Activated CD4-positive, alpha-beta T cell treated with anti-CD3 and anti-CD28 coated beads, Interleukin-2, amount 50 U/mL, for 16 hours (primary cell): ENCODE measurements around the gene ATP11A.

Experiments
- DNase-seq: peaks from one replicate; pipeline ENCODE4 v3.0.0-alpha.2; 2020

The ATP11A gene

DNA sequence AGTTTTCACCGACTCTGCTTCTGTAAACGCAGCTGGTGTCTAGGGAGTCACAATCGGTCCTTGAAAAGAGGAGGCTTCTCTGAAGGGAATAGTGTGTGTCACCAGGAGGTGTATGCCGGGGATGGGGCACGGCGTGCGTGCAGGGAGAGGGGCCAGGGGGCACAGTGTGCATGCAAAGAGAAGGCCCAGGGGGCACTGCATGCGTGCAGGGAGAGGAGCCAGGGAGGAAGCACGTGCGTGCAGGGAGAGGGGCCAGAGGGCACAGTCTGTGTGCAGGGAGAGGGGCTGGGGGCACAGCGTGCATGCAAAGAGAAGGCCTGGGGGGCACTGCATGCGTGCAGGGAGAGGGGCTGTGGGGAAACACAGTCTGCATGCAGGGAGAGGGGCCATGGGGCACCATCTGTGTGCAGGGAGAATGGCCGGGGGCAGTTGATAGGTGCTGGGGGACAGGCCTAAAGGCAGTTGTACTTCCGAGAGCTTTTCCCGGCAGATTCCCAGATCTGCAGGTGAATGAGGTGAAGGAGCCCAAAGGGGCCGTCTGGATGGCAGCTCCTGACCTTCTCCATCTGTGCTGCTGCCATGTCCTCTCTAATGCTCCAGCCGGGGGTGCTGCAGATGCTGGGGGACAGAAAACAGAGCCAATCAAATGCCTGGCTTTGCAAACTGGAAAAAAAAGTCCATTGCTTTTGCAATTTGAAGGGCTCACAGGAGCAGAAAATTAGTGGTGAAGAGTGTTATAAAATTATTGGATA, 36.4 kb downstream of the ATP11A start:
- no peak for DNase-seq

DNA sequence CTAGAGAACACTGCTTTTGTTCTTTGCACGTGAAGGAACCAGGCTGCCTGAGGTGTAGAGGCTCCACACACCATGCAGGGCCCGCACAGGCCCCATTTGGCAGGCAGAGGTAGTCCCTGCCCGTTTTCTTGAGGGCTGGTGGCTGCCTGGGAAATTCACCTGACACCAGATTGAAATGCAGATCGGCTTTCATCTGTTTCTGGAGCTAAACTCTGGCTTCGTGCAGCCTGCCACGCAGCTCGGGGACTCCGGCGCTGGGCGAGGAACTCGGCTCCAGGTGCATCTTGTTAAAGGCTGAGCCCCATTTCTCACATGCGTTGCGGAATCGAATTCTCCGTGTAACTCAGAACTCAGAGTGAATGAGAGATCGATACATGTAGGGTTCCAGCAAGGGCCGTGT, 37.7 kb downstream of the ATP11A start:
- no peak for DNase-seq

DNA sequence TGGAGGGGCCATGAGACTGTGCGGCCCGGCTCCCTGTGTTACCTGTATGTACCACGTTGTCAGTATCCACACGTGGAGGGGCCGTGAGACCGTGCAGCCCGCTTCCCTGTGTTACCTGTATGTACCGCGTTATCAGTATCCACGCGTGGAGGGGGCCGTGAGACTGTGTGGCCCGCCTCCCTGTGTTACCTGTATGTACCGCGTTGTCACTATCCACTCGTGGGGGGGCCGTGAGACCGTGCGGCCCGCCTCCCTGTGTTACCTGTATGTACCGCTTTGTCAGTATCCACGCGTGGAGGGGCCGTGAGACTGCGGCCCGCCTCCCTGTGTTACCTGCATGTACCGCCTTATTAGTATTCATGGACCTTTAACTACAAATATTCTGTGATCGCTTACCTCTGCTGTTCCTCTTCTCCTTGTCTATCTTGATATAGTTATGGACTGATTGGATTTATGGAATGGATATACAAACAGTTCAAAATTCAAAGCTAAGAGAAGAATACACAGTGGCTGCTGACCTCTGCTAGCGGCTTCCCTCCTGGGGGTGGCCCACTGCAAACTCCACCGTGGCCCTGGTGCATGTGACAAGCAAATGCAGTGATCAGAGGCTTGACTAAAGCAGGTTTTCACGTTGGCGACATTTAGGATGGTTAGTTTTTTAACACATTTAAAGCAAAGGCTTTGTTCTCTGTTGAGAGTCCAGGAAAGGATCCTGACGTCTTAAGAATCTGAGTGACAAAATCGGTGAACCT, 38.7 kb downstream of the ATP11A start:
- DNase-seq, result no peak

DNA sequence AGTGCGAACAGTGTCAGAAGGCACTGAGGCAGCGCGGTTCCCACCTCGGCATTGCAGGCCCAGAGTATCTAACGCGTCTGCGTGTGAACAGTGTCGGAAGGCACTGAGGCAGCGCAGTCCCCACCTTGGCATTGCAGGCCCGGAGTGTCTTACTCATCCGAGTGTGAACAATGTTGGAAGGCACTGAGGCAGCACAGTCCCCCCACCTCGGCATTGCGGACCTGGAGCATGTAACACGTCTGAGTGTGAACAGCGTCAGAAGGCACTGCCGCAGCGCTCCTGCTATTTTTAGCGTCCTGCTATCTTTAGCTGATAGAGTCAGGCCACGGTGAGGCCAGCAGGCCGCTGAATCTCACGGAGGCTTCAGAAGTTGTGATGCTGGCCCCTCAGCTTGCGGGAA, 39.6 kb downstream of the ATP11A start:
- DNase-seq, result no peak

DNA sequence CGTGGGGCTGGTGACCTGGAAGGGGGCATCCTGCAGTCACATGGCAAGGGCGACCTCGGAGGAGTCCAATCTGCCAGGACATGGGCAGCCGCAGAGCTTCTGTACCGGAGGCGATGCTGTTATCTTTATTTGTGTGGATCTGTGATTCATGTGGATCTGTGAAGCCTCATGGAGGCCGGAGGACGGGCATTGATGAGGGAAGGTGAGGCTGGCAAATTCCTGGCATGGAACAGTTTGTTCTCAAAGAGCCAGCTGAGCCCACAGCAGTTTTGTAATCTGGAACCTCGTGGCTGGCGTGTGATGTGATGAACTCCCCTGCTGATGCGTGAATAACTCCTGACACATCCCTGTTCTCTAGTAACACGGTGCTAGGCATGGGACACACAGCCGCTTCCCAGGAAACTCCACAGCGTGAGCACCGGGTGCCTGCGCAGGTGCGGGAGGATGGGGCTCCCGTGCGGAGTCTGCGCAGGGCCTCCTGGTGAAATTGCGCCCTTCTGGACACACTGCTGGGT, 40.4 kb downstream of the ATP11A start:
- DNase-seq, result no peak

DNA sequence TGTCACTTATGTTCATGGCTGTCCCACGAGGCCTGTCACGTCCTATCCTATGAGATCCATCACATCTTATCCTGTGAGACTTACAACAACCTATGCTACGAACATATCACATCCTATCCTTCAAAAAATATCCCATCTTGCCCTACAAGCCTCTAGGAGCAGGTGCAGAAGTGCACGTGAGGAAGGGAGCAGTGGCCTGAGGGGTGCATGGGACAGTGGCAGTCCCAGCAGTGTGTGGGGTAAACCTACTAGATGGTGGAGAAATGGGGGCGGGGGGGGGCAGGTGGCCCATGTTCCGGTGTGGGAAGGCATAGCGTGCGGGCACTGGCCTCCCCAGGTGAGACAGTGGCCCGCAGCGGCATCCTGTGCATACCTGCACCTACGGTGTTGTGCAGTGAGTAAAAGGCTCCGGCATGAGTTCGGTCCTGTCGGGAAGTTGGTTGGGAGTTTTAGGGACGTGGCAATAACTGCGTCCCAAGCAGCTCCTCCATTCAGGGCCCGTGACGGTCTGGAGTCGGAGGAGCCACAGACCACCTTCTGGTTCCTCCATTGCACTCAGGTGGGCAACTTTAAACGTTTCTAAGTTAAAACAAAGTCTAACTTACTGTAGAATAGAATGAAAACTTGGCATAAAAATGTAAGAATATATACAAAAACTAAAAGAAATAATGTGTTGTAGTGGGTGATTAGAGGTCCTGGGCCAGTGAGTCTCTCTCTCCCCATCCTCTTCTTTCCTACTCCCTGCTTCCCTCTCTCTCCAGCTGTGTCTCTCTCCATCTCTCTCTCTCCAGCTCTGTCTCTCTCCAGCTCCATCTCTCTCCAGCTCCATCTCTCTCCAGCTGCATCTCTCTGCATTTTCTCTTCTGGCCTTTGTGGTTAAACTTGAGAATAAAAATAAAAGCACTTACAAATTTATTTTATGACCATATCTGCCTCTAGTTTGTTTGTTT, 42.1 kb downstream of the ATP11A start:
- no peak for DNase-seq

DNA sequence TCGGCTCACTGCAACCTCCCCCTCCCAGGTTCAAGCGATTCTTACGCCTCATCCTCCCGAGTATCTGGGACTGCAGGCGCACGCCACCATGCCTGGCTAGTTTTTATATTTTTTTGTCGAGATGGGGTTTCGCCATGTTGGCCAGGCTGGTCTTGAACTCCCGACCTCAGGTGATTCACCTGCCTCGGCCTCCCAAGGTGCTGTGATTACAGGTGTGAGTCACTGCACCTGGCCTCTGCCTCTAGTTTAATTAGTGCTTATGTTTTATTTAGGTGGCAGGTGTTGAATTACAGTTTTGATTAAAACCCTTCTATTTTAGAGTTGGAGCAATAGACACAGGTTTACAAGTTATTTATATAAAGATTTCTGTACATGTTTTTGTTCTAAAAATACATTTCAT, 42.8 kb downstream of the ATP11A start:
- no peak for DNase-seq

DNA sequence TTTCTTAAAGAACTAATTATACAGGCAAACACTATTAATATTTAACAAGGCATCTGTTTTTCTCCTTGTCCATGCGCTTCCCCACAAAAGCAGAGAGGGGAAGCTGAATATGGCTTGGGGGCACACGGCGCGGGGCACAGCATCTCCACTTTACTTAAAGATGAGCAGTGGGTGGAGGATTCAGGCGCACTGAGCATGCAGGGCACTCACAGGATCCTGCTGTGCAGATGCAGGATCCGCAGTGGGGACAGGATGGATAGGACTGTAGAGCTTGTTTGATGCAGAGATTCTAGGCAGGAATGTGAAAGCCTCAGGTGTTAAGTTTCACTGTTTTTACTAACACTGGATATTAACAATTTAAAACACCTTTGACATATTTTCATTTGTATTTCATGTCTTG, 43.3 kb downstream of the ATP11A start:
- no peak for DNase-seq

DNA sequence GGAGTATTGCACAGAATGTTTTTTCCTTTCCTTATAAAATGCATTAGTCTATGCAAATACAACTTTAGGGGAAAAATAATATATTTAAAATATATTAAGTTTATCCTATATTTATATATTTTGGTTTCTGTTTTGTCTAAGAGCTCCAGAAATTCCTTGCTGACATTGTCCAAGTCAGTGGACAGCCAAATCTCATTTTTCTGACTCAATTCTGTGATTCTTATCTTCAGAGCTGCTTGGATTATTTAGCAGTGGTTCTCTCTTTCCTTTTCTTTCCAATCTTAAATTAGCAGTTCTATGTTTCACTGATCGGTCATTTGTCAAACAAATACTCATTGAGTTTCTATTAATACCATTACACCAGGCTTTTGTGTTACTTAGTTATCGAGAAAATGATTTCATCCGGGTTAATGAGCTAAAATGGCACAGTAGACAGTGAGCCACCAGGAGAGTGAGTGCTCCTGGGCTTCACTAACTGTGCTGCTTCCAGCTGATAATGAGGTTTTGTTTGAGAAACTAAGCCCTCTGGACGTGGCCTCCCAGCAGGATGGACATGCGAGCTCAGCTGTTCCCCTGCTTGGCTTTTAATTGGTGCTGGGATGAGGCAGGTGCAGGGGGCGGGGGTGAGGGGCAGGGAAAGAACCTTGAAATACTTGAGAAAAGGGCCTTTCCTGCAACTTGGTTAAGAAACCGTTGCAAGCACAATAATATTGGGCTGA, 44.0 kb downstream of the ATP11A start:
- no peak for DNase-seq

DNA sequence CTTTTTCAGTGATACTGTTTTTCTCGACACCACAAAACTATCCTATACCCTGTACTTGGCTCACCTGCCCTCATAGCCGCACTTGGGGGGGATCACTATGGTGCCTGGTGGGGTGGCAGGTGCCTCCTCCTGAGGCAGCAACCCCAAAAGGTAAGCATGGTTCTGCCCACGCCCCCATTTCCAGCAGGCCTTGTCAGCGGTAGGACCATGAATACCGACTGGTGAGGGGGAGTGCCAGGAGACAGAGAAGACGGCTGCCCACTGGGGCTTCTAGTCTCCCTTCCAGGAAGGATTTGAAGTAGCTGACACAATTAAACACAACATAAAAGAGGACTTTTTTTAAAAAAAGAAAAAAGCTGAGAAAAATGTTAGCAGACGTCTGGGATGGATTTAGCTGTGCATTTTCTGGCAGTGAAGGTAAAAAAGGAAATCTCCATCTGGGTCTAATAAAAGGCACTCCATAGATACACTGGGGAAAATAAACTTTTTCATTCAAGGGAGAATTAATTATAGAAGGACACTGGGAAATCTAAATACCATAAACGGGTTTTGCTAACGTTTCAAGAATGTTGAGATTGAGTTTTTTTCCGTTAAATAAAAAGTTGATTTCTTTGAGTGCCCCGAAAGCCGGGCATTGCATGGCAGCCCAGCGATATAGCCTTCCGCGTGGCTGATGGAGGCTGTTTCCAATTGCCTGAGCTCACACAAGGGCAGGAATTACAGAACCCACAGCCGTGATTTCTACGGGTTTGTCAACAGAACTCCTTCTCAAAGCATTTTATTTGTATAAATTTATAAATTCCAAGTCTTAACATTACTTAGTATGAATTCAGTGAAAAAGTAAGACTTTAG, 45.1 kb downstream of the ATP11A start:
- DNase-seq, result no peak

DNA sequence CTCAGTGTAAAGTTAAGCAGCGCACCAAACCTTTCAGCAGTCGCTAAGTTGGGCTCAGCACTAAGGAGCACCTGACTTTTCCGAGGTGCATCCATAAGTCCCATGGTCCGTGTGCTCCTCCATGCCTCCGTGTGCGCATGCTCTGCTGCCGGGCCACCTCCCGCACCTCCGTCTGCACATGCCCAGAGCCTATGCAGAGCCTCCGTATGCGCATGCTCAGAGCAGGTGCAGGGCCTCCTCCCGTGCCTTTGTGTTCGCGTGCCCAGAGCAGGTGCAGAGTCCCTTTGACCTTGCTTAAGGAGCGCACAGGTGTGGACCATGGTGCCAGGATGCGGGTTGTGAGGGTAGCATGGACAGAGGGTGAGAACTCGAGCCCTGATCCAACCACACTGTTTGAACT, 46.0 kb downstream of the ATP11A start:
- DNase-seq, result no peak

DNA sequence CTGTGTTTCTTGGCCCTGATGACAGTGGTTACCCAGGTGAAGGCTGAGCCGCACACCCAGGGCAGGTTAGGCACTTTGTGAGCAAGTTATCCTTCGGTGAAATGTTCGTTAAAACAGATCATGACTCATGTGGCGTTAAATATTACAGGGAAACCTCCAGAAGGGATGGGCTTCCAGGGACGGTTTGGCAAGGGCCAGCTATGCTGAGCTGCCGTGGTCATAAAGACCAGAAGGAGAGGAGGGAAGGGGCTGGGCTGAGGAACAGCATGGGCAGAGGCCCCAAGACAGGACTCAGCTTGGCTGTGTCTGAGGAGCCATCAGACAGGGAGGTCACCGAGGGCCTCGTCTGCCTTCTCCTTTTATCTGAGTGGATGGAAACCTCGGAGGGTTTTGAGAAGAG, 47.5 kb downstream of the ATP11A start:
- DNase-seq, result no peak

DNA sequence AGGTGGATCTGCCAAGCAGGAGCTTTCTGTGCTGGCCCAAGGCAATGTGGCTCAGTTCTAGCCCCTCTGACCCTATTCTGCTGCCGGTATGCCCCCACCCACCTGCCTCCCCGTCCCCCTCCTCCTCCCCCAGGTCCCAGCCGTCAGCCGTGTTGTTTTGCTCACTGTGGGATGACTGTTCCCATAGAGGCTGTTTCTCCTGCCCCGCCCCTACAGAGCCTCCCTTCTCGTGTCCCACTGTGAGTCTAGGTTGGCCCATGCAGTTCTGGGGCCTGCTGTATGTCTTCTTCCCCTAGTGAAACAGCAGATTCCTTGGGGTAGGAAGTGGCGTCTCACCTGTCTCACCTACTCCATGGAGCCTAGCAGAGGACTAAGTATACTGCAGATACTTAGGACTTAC, 48.8 kb downstream of the ATP11A start:
- DNase-seq, result no peak

DNA sequence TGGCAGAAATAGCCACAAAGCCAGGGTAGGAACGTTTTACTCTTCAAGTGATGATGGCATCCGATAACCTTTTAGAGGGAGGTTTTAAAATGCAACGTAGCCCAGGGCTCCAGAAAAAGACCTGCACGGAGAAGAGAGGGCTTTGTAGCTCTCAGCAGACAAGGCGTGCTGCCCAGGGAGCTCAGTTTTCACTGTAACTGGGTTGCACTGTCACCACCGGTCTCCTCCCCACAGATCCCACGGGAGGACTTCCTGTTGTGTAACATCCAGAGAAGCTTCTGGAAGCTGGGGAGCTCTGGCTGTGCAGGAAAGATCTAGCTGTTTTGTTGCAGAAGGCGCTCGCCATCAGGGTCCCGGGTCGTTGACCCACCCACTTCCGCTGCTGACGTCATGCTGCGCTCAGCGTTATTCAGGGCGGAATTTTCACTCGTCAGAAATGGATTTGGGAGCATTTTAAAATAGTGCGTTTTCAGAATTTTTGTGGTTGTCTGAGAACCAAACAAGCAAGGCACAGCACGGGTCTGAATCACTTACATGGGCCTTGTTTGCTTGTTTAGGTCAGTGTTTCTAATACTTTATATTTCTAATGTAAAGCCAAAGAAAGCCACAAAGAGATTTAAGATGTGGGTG, 50.8 kb downstream of the ATP11A start:
- DNase-seq, result no peak

DNA sequence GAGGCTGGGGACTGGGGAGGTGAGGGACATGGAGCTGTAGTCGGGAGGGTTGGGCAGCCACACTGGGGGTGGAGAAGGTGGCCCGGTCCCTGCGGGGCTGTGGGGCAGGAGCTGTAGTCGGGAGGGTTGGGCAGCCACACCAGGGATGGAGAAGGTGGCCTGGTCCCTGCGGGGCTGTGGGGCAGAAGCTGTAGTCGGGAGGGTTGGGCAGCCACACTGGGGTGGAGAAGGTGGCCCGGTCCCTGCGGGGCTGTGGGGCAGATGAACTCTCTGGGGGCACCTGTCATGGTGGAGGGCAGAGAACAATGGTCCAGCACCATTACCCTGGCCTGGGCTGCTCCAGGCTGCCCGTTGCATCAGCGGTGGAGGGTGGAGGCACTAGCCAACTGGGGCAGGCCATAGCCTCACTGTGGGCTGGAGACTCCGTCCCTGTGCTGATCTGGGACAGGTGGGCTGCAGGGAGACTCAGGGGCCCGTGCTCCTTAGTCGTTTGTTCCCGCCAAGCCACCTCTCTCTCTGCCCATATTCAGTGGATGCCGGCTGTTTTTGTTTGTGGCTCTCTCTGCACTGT, 51.4 kb downstream of the ATP11A start:
- DNase-seq, result no peak

DNA sequence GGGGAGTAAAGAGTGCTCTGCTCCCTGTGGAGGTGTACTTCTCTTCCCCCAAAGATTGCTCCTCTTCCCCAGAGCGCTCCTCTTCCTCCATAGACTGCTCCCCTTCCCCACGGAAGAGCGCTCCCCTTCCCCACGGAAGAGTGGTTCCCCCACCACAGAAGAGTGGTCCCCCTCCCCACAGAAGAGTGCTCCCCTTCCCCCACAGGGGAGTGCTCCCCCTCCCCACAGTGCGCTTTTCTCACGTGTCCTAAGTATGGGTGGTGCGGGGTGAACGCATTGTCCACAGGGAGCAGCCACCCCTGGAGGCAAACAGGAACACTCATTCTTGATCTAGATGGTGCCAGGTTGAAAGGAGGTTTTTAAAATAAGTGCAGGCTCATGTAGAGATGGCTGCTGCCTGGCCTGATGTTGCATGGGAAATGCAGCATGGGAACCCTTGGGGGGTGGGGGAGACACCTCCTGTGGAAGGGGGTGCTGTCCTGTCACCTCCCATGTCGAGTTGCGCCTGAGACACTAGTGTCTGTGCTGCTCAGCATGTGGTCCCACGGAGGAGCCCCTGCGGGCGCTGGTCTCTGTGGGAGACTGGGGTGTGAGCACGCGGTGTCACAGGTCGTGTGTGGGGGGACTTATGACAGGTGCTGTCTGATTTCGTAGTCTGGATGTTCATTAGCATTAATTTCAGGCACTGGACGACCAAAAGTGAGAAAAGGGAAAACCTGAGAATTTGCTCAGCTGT, 52.2 kb downstream of the ATP11A start:
- DNase-seq, result no peak

DNA sequence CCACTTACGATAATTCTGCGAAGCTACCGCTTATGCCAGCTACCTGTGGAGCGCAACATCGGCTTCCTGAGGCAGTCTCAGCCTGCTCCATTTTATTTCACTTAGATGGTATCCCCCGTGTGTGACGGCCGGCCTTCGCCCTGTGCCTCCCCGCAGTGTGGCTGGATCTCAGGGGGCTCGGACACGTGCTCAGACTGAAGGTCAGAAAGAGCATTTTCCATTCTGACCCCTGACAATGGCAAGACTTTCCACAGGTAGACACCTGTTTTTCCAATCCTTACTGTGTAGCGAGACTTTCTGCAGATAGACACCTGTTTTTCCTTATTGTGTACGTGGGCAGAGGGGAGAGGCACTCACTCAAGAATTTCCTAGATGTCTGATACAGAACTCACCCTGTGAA, 52.7 kb downstream of the ATP11A start:
- no peak for DNase-seq

DNA sequence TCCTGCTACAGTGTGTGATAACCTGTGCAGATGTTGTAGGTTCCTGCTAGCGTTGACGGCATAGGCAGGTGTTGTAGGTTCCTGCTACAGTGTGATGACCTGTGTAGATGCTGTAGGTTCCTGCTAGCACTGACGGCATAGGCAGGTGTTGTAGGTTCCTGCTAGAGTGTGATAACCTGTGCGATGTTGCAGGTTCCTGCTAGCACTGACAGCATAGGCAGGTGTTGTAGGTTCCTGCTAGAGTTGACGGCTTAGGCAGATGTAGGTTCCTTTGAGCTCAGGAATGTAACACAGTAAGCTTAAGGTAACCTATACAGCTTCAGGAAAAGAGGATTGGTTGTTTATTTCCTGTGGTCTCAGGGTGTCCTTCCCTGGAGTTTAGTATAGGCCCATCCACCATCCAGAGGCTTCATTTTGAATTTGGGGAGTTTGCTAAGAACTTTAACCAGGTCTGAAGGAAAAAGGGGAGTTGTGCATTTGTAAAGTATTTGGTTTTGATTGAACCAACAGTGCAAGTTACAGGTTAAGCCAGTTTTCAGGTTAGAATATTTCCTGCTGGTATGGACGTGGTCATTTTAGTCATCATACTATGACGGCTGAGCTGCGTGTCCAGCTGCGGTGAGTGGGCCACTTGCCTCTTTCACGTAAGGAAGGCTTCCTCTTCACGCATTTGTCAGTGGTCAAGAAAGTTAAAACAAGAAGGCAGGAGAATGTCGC, 53.8 kb downstream of the ATP11A start:
- DNase-seq, result no peak
